ENCODE measurements around the gene OVOL1.

The OVOL1 gene

DNA sequence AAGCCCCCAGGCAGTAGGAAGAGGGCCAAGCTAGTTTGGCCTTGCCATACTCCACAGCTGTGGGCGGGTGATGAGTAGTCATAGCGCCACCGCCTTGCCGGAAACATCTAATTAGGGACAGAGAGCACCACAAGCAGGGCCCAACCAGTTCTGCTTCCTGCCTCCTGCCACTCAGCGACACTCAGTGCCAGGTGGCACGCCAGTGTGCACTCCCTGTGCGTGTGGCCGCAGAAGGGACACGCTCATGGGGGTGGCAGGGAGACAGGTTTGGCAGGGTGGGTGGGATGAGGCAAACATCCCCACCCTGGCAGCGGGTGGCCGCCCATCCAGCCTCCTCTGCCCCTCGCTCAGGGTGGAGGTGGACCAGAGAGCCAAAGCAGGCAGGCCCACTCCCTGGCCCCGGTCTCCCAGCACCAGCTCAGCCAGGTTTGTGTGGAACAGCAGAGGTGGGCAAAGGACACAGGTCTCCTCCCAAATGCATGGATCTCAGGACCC lies 4.9 kb downstream of the OVOL1 start:
- no peak overlapping the region for H3K4me3 ChIP-seq (ENCODE audit: low read depth, low read length)
- TF ChIP-seq, protein P1, sequence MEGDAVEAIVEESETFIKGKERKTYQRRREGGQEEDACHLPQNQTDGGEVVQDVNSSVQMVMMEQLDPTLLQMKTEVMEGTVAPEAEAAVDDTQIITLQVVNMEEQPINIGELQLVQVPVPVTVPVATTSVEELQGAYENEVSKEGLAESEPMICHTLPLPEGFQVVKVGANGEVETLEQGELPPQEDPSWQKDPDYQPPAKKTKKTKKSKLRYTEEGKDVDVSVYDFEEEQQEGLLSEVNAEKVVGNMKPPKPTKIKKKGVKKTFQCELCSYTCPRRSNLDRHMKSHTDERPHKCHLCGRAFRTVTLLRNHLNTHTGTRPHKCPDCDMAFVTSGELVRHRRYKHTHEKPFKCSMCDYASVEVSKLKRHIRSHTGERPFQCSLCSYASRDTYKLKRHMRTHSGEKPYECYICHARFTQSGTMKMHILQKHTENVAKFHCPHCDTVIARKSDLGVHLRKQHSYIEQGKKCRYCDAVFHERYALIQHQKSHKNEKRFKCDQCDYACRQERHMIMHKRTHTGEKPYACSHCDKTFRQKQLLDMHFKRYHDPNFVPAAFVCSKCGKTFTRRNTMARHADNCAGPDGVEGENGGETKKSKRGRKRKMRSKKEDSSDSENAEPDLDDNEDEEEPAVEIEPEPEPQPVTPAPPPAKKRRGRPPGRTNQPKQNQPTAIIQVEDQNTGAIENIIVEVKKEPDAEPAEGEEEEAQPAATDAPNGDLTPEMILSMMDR (IDR thresholded peaks at IDR 0.05; ENCODE audit: control insufficient read depth, extremely low read depth, insufficient read depth): no peak
- DNase-seq (ENCODE audit: low read depth): no peak

DNA sequence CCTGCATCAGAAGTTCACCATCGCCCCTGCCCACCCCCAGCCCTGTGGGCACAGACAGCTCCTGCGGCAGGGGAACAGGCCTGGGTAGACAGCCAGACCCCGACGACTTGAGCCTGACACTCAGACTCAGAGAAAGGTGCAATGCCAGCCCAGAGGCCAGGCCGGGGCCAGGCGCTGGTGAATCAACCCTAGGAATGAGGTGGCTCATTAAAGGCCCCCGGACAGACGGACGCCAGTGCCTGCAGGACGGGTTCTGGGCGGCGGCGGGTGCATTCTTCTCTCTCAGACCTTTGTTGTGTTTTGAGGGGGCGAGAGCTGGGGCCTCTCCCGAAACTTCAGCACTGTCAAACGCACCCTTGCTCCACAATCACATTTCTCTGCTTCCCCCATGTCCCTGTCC lies 5.6 kb downstream of the OVOL1 start:
- TF ChIP-seq, protein P1 (IDR thresholded peaks at IDR 0.05; ENCODE audit: control insufficient read depth, extremely low read depth, insufficient read depth): no peak
- no peak overlapping the region for H3K4me3 ChIP-seq (ENCODE audit: low read depth, low read length)
- no peak for DNase-seq (ENCODE audit: low read depth)

DNA sequence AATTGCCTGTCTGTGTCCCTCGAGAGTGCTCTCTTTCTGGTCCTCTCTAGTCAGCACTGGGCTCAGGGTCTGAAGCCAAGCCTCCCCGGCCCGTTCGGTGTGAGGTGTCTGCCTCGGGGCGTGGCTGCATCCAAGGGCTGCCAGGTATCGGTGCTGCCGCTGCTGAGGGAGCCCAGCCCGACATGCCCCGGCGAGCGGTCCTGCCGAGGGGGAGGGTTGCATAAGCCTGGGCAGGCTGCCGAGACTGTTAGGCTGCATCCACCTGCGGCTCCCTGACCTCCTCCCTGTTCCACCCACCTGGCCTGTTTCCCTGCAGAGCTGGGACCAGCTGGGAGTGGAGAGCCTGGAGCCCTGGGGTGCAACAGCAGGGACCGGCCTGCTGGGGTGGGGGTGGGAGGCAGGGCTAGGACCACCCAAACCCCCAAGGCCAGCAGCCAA lies 6.3 kb downstream of the OVOL1 start:
- no peak overlapping the region for H3K4me3 ChIP-seq (ENCODE audit: low read depth, low read length)
- TF ChIP-seq, protein P1 (IDR thresholded peaks at IDR 0.05; ENCODE audit: control insufficient read depth, extremely low read depth, insufficient read depth): no peak
- DNase-seq (ENCODE audit: low read depth): peak; percentile 76

DNA sequence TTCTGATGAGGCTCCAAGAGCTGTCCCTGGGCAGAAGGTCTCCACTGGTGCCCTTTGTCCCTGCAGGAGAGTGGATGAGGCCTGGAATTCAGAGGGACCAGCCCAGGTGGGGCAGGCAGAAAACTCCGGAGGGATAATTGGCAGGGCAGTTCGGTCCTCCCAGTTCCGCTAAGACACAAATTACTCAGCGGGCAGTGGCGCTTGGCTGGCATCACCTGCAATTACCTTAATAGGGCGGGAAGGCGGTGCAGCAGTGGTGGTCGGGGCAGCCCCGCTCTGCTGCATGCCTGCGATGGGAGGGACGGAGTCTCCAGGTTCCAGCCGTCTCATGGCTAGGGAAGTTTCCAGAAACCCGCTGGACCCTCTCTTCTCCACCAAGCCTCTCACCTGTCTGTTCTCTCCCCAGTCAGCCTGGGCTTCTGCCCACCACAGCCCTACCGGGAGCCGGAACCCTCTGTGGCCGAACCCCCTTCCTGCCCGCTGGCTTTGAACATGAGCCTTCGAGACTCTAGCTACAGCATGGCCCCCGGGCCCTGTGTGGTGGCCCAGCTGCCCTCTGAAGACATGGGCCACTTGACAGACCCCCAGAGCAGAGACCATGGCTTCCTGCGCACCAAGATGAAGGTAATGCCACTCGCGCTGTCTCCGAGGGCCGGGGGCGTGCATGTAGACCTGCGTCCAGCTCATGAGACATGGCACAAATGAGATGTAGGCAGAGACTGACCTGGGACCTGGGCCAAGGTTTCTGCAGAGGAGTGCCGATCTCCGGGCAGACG lies 7.0 kb downstream of the OVOL1 start:
- TF ChIP-seq, protein P1 (IDR thresholded peaks at IDR 0.05; ENCODE audit: control insufficient read depth, extremely low read depth, insufficient read depth): no peak
- H3K4me3 ChIP-seq (ENCODE audit: low read depth, low read length): no peak overlapping the region
- DNase-seq (ENCODE audit: low read depth): no peak

DNA sequence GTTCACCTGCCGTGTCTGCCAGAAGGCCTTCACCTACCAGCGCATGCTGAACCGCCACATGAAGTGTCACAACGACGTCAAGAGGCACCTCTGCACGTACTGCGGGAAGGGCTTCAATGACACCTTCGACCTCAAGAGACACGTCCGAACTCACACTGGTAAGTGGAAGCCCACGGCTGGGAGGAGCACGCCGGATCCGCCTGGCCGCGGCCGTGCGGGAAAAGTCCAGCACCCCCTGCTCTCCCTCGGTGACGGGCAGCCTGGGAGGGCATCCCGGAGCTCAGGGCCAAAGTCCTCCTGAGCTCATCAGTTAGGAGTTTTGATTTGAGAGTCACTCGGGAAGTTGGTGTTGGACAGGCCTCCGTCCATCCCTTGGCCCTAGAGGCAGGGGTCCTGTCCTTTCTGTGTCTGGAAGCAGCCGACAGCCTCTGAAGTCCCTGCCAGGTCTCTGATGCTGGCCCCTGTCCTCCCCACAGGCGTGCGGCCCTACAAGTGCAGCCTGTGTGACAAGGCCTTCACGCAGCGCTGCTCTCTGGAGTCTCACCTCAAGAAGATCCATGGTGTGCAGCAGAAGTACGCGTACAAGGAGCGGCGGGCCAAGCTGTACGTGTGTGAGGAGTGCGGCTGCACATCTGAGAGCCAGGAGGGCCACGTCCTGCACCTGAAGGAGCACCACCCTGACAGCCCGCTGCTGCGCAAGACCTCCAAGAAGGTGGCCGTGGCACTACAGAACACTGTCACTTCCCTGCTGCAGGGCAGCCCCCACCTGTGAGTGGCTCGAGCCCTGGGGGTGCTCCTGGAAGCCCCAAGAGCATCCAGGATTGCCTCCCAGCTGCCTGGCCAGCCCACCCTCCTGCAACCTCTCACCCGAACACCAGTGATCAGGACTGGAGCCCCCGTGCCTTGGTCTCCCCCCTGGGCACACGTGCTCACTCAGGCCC lies 8.0 kb downstream of the OVOL1 start:
- TF ChIP-seq, protein P1 (IDR thresholded peaks at IDR 0.05; ENCODE audit: control insufficient read depth, extremely low read depth, insufficient read depth): no peak
- H3K4me3 ChIP-seq (ENCODE audit: low read depth, low read length): no peak overlapping the region
- DNase-seq (ENCODE audit: low read depth): no peak

DNA sequence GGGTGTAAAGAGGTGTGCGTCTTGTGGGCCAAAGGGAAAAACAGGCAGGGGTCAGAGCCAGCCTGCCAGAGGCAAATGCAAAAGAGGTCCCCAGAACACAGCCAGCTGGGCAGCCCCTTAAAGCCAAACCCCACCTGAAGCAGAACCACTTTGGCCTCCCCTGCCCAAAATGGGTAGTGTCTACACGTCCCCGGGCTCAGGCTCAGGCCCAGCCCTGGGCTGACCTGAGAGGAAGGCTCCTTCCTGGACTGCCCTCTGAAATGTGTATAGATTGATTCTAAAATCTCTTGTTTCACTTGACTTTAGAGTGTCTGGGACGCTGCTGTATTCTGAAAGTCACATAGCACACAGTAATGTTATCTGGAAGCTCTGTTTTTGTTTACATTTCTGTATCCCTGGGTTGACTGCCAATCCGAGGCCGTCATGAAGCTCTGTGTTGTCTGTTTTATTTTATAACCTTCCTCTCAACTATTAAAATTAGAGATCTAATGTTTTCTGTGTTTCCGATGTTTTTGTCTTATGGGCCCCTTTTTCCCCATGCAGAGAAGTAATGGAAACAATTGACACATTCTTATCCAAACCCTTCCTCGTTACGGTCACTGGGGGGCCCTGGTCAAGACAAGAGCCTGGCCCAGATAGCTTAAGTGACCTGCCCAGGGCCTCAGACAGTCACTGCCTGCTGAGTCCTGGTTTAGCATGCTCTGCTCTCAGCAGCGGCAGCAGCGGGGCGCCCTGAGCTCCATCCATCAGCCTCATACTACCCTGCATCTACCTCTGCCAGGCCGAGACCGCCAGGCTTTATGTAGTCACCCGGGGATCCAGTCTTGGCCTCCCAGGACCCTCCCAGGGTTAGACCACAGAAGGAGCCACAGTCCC lies 10.1 kb downstream of the OVOL1 start:
- DNase-seq (ENCODE audit: low read depth): peak; percentile 57
- TF ChIP-seq, protein P1 (IDR thresholded peaks at IDR 0.05; ENCODE audit: control insufficient read depth, extremely low read depth, insufficient read depth): no peak
- H3K4me3 ChIP-seq (ENCODE audit: low read depth, low read length): no peak overlapping the region
